Midbrain (tissue), 1 donor: Measurements from ENCODE around the gene VIPAS39.

Experiments used
- DNase-seq: peaks from one replicate; lab custom pipeline; 2025; lab: John Stamatoyannopoulos, UW

VIPAS39 gene

DNA sequence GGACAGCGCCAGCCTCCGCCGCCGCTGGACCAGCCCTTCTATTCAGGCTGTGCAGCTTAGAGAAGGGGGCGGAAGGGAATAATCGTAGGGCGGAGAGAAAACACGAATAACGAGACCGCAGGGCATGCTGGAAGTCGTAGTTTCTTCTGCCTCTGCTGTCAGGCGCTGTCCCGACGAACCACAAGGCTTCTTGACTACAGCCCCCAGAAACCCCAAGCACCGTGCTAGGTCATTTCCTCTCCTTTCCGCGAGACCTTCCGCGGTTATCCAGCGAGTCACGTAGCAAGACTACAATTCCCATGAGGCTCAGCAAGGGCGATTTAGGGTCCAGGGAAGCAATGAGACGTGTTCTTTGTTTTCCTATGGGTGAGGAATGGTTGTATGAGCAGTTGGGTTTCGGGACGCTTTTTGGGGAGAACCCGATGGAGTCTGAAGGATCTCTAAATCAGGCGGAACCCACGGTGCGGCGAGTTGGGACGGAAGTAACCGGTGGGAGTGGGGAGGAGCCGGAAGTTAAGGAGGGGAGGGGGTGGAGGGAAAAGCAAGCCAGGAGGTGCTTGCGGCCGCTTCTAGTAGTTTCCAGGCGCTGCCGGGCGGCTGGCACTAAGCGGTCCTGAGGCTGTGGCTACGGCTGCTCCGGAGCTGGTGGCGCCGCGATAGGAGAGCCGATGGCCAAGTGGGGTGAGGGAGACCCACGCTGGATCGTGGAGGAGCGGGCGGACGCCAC lies at the start of gene VIPAS39, which contains the start of gene AHSA1:
Gene VIPAS39 (minus strand): TSS at position 80 of the 727 bp plus-strand sequence. CDS start 3,499 bp downstream, outside the sequence.
Gene AHSA1 (plus strand): TSS at position 572 of the 727 bp plus-strand sequence. CDS start 97 bp downstream, at position 669.
- peak; percentile 99 for DNase-seq

- no peak for DNase-seq
Observed at GRCh38 chr14:77505031-77505430, 47.6 kb upstream of the VIPAS39 start.

DNA sequence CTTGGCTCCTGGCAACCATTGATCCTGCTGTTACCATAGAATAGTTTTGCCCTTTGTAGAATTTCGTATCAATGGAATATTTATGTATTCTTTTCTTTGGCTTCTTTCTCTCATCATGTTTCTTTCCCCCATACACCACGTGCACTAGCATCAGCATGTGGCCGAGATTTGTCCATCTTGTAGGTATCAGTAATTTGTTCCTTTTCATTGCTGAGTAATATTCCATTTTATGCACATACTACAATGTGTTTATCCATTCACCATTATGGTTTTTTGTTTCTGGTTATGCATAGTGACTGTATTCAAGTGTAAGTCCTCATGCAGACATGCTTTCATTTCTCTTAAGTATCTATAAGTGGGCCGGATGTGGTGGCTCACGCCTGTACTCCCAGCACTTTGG lies 45.7 kb upstream of the VIPAS39 start:
- no peak for DNase-seq

GRCh38 chr14:77502109-77502782 lies 44.8 kb upstream of the VIPAS39 start:
- no peak for DNase-seq

- DNase-seq: no peak
Observed at GRCh38 chr14:77498984-77499527, 41.7 kb upstream of the VIPAS39 start.

- DNase-seq: no peak
Observed at GRCh38 chr14:77498120-77498979, 40.9 kb upstream of the VIPAS39 start, which contains the start of gene ISM2. Gene ISM2 (minus strand): TSS chr14:77498816. CDS start chr14:77498793, 23 bp downstream.

DNA sequence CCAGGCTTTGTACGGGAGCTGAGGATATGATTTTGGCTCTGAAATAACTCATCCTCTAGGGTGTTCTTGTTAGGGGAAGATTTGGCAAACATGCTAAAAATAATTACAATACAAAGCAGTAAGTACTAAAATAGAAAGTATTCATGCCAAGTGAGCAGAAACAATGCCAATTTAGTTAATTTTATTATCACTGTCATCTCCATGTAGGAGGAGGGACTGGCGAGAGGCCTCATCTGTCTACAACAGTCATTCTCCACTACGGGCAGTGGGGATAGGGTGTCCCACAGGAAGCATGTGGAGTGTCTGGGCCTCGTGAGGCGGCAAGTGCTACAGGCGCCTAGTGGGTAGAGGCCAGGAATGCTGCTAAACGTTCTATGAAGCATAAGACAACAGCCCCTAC lies 37.9 kb upstream of the VIPAS39 start:
- DNase-seq: no peak

GRCh38 chr14:77491056-77491455 lies 33.7 kb upstream of the VIPAS39 start:
- DNase-seq: no peak

- no peak for DNase-seq
Observed at GRCh38 chr14:77490347-77490986, 33.1 kb upstream of the VIPAS39 start.

GRCh38 chr14:77489041-77489440 lies 31.6 kb upstream of the VIPAS39 start:
- DNase-seq: no peak

GRCh38 chr14:77488558-77488957 lies 31.2 kb upstream of the VIPAS39 start:
- DNase-seq: no peak

- no peak for DNase-seq
Observed at GRCh38 chr14:77485901-77486678, 28.7 kb upstream of the VIPAS39 start.

DNA sequence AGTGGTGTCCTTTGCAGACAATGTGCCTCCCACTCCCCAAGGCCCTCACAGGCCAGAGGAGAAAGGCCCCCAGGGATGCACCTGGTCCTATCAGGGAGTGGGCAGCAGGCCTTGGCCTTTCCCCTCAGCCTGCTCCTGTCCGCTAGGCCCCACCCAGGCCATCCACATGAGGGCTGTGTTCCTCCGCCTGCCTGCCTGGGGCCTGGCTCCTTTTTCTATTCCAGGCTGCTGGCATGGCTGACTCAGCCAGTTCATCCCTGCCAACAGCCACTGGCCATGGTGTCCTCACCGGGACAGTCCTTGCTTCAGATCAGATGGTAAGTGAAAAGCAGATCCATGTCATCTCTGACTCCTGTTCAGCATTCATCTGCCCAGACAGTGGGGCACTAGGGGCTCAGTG lies 27.9 kb upstream of the VIPAS39 start:
- DNase-seq: no peak

DNA sequence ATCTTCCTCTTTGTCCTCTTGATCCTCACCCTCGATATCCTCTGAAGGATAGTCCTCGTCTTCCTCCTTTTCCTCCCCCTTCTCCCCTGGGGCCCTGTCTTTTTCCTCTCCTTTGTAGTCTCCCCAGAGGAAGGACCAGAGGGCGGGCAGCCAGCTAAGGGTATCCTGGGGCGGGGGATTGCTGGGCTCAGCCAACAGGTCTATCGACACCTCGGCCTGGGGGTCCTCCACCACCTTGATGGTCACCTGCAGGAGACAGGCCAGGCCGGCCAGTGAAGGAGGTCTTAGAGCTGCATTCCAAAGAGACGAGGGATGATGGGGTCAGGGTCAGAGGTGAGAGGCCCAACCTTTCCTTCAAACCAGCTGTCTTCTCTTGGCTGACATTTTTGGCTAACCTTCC lies 25.0 kb upstream of the VIPAS39 start:
- no peak for DNase-seq

DNA sequence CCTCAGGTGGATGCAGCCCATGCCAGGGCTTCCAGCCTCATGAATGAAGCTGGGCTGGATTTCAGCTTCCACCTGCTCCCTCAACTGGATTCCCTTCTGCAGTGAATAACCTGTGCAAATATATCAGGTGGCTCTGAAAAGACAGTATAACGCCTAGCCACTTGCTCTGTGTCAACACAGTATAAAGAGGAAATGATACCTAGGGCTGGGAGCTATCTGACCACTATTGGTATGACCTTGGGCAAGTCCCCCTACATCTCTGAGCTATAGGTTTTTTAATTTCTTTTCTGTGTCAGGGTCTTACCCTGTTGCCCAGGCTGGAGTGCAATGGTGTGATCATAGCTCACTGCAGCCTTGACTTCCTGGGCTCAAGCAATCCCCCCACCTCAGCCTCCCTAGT lies 21.4 kb upstream of the VIPAS39 start:
- DNase-seq: no peak

DNA sequence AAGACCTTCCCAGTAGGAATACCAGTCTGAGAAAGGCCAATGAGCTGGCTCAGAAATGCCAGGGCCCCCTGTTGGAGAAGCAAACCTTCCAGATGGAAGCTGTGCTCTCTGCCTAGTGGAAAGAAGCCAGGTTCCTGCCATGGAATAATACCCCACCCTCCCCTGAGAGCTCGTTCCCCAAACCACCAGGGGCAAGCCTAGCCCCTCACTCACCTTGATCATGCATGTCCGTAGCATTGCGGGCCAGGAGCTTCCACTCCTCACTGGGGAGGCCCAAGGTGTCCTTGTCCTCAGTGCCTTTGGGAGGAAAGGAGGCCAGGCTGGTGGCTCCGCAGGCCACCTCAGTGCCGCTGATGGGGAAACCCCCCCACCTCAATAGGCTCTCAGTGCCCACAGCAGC lies 20.6 kb upstream of the VIPAS39 start:
- DNase-seq: no peak

- no peak for DNase-seq
Observed at GRCh38 chr14:77475432-77476115, 18.2 kb upstream of the VIPAS39 start.

DNA sequence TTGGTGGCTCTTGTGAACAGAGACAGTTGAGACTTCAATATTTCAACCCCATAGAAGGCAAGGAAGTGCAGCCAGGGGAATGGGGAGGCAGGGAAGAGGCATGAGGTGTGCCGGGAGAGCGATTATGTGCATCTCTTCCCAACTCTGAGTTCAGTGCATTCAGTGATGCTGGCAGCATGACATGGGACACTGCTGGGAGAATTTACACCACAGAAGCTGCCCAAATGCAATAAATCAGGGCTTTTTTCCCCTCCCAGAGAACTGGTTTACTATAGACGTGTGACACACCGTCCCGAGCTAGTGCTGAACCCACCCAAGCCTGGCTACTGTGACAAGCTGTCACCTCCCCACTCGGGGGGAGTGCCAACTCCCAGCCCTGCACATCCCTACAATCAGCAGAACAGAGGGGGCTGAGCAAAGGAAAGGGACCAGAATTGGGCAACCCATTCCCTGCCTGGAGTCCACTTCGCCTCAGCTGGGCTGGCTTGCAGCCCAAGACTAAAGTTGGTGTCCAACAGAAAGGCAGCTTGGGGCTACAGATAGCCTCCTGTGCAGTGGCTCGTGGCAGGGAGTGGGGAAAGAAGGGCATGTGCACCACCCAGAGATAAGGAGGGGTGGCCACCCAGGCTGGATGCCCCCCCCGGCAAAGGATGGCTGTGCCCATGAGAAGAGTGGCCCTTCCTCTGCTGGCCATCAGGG lies 17.2 kb upstream of the VIPAS39 start:
- DNase-seq: no peak

- no peak for DNase-seq
Observed at GRCh38 chr14:77473921-77474320, 16.5 kb upstream of the VIPAS39 start.
